OCI-LY7 (cell line): Measurements from ENCODE around the gene AOPEP.

Experiments
- CTCF ChIP-seq: fragments of 200-600 bp; sonication (generic); conservative IDR thresholded peaks from 2 replicates; pipeline ENCODE4 v1.5.1; 2014; ENCODE audit warnings: mild to moderate bottlenecking, antibody characterized with exemption, low read length, moderate library complexity, mixed read lengths
- EZH2phosphoT487 ChIP-seq: fragments of 200-600 bp; sonication (generic); IDR thresholded peaks from 2 replicates; pipeline ENCODE4 v1.6.1; 2018; ENCODE audit warnings: low read depth, borderline replicate concordance, mild to moderate bottlenecking, mixed run types, antibody characterized with exemption, low read length, moderate library complexity, mixed read lengths

- TF ChIP-seq CTCF (no peak), EZH2phosphoT487 (no peak)
These were observed 230.2 kb downstream of the AOPEP start for GRCh38 chr9:94956731-94957130.
